HEK293T (cell line): ENCODE measurements around the gene FADS1.

Experiments
- CTCF ChIA-PET: fragments of 350-600 bp; formaldehyde crosslinking; extraction: SDS; loops from one replicate; lab custom pipeline; 2021; ENCODE audit warnings: antibody characterized with exemption, inconsistent platforms; lab: Yijun Ruan, JAX
- POLR2A ChIA-PET: fragments of 350-600 bp; formaldehyde crosslinking; extraction: SDS; loops from one replicate; lab custom pipeline; 2020; ENCODE audit warnings: antibody characterized with exemption, inconsistent platforms; lab: Yijun Ruan, JAX
- DNase-seq: peaks from one replicate; pipeline ENCODE4 v3.0.0; 2012; ENCODE audit warnings: mixed read lengths; ENCODE audit errors: extremely low spot score
- ARNT ChIP-seq: fragments of 450-650 bp; IDR thresholded peaks from 2 replicates; pipeline ENCODE4 v1.6.1; 2017; ENCODE audit warnings: mild to moderate bottlenecking
- BHLHE40 ChIP-seq: fragments of 450-650 bp; IDR thresholded peaks from 2 replicates; pipeline ENCODE4 v1.6.1; 2016; ENCODE audit warnings: mild to moderate bottlenecking, moderate library complexity, borderline replicate concordance
- CTBP1 ChIP-seq: fragments of 450-650 bp; IDR thresholded peaks from 2 replicates; pipeline ENCODE4 v1.6.1; 2016; ENCODE audit warnings: borderline replicate concordance
- ELF4 ChIP-seq: fragments of 450-650 bp; IDR thresholded peaks from 2 replicates; pipeline ENCODE4 v1.6.1; 2017; ENCODE audit warnings: antibody characterized with exemption
- FOXA1 ChIP-seq: fragments of 450-650 bp; IDR thresholded peaks from 2 replicates; pipeline ENCODE4 v1.6.1; 2016; ENCODE audit warnings: mild to moderate bottlenecking
- FOXK2 ChIP-seq: fragments of 450-650 bp; IDR thresholded peaks from 2 replicates; pipeline ENCODE4 v1.6.1; 2016; ENCODE audit warnings: mild to moderate bottlenecking
- FOXM1 ChIP-seq: fragments of 450-650 bp; IDR thresholded peaks from 2 replicates; pipeline ENCODE4 v1.6.1; 2017; ENCODE audit warnings: mild to moderate bottlenecking, borderline replicate concordance
- HDGF ChIP-seq: fragments of 450-650 bp; IDR thresholded peaks from 2 replicates; pipeline ENCODE4 v1.6.1; 2017; ENCODE audit warnings: antibody characterized with exemption, borderline replicate concordance
- L3MBTL2 ChIP-seq: fragments of 450-650 bp; conservative IDR thresholded peaks from 2 replicates; pipeline ENCODE4 v1.6.1; 2016; ENCODE audit warnings: mild to moderate bottlenecking
- LEF1 ChIP-seq: fragments of 450-650 bp; IDR thresholded peaks from 2 replicates; pipeline ENCODE4 v1.6.1; 2017; ENCODE audit warnings: mild to moderate bottlenecking, borderline replicate concordance
- NFRKB ChIP-seq: fragments of 450-650 bp; IDR thresholded peaks from 2 replicates; pipeline ENCODE4 v1.6.1; 2016; ENCODE audit warnings: mild to moderate bottlenecking, moderate library complexity
- SP1 ChIP-seq: fragments of 450-650 bp; IDR thresholded peaks from 2 replicates; pipeline ENCODE4 v1.6.1; 2017
- SUZ12 ChIP-seq: fragments of 450-650 bp; IDR thresholded peaks from 2 replicates; pipeline ENCODE4 v1.6.1; 2016; ENCODE audit warnings: mild to moderate bottlenecking
- TARDBP ChIP-seq: fragments of 450-650 bp; IDR thresholded peaks from 2 replicates; pipeline ENCODE4 v1.6.1; 2016
- ZNF384 ChIP-seq: fragments of 450-650 bp; IDR thresholded peaks from 2 replicates; pipeline ENCODE4 v1.6.1; 2016
- TF ChIP-seq, protein P1 (sequence below): fragments of 450-650 bp; IDR thresholded peaks from 2 replicates; pipeline ENCODE4 v1.6.1; 2016

The FADS1 gene

DNA sequence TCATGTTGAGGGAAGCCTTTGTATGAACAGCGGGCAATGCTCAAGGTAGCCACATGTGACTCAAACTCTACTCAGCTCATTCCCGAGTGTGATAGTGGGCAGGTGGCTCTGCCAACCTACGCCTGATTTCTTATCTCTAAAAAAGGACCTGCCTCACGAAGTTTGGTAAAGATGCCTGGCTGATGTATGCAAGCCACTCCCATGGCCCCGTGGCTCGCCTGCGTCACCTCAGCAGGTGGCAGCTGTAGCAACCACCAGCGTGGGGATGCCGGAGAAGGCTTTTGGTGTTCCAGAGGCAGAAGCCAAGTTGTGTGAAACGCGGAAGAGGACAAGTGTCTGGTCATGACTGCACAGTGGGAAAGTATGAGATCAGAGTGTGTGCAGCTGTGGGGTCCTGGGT, 16.7 kb upstream of the FADS1 start:
- DNase-seq = no peak
- ChIA-PET POLR2A (interaction anchor here (1.6 kb wide), 2 partner anchors 37 to 41 kb away, joined by 3 read pairs; partner anchors contain the start of genes FEN1 and TMEM258), CTCF (no interaction called here)
- TF ChIP-seq NFRKB = no peak
- no peak for TF ChIP-seq SP1
- TF ChIP-seq, protein P1, sequence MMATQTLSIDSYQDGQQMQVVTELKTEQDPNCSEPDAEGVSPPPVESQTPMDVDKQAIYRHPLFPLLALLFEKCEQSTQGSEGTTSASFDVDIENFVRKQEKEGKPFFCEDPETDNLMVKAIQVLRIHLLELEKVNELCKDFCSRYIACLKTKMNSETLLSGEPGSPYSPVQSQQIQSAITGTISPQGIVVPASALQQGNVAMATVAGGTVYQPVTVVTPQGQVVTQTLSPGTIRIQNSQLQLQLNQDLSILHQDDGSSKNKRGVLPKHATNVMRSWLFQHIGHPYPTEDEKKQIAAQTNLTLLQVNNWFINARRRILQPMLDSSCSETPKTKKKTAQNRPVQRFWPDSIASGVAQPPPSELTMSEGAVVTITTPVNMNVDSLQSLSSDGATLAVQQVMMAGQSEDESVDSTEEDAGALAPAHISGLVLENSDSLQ = no peak
- TF ChIP-seq L3MBTL2 = no peak
- no peak for TF ChIP-seq SUZ12
- no peak for TF ChIP-seq ZNF384
- TF ChIP-seq LEF1 = no peak
- no peak for TF ChIP-seq TARDBP
- TF ChIP-seq ELF4 = no peak

DNA sequence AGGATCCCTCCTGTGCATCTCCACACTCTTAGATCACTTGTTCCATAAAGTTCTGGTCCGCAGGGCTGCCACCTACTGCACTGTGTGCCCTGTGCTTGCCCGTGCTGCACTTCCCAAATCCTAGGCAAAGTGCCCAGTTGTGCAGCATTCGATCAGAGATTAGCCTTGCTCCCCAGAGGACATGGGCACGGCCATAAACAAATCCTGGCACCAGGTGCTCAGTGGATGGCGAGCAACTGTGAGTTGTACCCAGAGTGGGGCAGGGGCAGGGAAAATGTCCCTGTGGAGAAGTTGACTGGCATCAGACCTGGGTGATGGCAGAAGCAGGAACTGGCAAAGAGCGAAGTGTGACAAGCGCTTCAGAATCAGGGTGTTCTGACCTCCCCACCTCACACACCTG, 16.0 kb upstream of the FADS1 start:
- ChIA-PET CTCF (no interaction called here), POLR2A (interaction anchor here (1.6 kb wide), 1 partner anchor 37 kb away, joined by 3 read pairs; no protein-coding TSS in a partner anchor)
- TF ChIP-seq ZNF384 = no peak
- TF ChIP-seq ELF4 = no peak
- no peak for TF ChIP-seq FOXK2
- no peak for TF ChIP-seq ARNT
- no peak for TF ChIP-seq L3MBTL2
- no peak for TF ChIP-seq FOXA1
- no peak for TF ChIP-seq CTBP1
- TF ChIP-seq, protein P1 = no peak
- DNase-seq = no peak

DNA sequence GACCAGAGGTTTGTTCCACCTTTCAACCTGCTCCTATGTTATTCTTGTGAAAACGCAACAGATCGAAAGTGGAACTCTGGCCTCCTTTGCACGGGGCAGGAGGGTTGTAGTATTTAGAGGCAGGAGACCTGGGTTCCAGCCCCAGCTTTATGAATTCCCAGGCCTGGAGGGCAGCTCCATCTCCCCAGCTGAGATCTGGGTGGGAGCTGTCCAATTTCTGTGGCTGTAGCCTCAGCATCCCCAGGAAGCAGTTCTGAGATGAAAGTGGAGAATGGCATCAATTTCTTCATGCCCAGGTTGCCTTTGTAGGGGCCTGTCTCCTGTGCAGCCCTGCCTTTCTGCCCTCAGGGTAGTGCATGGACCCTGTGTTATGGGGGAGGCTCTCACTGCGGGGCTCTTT, 15.4 kb upstream of the FADS1 start:
- ChIA-PET CTCF (no interaction called here), POLR2A (no interaction called here)
- no peak for DNase-seq
- no peak for TF ChIP-seq HDGF
- TF ChIP-seq, protein P1 = no peak
- no peak for TF ChIP-seq FOXK2
- no peak for TF ChIP-seq ARNT
- no peak for TF ChIP-seq ZNF384
- TF ChIP-seq NFRKB = no peak
- no peak for TF ChIP-seq FOXA1
- no peak for TF ChIP-seq CTBP1
- TF ChIP-seq TARDBP = no peak
- TF ChIP-seq SP1 = no peak
- no peak for TF ChIP-seq BHLHE40
- TF ChIP-seq L3MBTL2 = no peak
- no peak for TF ChIP-seq LEF1

DNA sequence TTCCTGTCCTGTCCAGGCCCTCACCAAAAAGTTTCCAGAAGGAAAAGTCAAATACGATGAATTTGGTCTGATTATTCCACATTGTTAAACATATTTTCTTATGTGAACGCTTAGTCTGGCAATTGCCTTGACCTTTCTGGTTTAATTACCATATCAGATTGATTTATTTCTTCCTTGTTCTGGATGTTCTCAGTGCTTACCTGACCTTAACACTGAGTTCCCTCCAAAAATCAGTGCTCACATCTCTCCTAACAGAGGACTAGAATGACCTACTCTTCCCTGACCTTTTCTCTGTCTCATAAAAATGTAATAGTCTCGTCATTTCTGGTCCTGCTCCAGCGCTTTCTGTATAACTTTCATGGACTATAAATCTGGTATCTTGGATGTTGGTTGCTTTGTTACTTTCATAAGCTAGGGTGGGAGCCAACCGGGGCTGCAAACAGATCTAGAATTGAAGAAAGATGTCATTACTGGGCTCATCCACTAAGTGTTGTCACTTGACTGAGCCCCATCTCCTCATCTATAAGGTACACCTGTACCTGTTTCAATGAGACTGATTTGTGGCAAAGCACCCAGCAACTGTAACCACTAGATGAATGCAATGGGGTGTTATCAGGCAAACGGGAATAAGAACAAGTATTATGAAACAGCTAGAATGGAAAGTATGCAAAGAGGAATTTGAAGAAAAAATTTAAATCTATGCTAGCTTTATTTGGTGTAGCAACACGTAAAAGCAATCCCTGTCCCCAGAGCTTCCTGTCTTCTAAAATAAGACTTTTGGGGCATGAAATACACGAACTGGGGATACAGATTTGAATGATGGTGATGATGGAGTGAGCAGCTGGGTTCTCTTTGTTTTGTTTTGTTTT, 13.7 kb upstream of the FADS1 start:
- CTCF ChIA-PET = no interaction called here
- POLR2A ChIA-PET = no interaction called here
- TF ChIP-seq FOXM1 (no peak), LEF1 (no peak), L3MBTL2 (no peak), FOXK2 (no peak), ZNF384 (no peak), SUZ12 (no peak), CTBP1 (no peak), NFRKB (no peak), BHLHE40 (no peak), FOXA1 (no peak), SP1 (no peak), HDGF (no peak), ARNT (no peak), ELF4 (no peak)
- TF ChIP-seq, protein P1 = no peak
- no peak for DNase-seq

DNA sequence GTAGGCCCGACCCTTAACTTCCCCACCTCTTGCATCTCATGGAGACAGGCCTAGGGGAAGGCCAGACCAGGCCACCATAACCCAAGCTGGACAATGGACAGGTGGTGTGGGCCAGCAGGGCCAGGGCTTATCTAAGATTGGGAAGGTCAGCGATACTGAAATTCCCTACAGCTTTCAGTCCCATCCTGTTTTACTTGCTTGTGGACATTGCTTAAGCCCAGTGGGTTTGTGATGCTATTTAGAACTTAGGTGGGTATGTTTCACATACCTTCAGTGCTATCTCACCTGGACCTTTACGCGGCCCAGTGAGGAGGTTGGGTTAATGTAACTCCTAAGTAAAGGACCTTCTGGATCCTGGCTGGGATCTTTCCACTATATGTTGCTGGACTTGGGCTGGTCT, 13.0 kb upstream of the FADS1 start:
- no peak for DNase-seq
- TF ChIP-seq ZNF384 (no peak), NFRKB (no peak), ARNT (no peak)
- CTCF ChIA-PET = no interaction called here
- POLR2A ChIA-PET = no interaction called here
